NCI-H2081 (cell line): ENCODE measurements around the gene KIF1B.
"Not testable (repeated sequence)": the region's sequence is repeated elsewhere in the genome, so short reads cannot be mapped to it uniquely, and the experiment has no call there.

Experiments used
- DNase-seq, 2 experiments: peaks; one replicate each; lab custom pipeline; 2025; lab: John Stamatoyannopoulos, UW

The KIF1B gene

DNA sequence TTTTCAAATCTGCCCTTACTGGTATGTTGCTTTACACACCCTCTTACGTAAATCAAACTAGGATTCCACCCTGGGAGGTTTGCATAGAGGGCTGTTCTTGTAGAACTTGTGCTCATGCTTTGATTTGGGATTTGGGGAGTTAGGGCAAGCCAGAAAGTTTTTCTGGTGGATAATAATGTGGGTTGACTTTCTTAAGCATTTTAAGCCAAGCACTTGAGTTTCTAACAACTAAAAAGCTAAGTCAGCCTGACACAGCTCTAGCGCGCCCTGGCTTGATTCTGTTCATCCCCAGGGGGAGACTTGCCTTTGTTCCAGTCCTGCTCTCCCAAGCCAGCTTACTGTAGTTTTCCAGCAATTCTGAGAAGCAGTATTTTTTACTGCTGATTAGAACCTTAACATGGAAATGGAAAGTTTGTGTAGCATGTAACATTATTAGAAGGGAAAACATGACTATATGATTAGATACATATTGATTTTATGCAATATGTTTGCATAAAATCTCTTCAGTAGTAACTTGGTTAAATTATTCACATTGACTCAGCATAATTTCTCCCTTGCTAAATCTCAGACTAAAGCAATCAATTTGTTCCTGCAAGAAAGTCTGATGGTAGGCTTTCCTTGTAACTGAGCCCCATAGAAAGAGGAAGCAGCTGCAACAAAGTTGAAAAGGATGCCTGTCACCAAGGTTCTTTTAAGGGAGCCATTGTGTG lies 177.5 kb downstream of the KIF1B start:
- DNase-seq, result no peak

DNA sequence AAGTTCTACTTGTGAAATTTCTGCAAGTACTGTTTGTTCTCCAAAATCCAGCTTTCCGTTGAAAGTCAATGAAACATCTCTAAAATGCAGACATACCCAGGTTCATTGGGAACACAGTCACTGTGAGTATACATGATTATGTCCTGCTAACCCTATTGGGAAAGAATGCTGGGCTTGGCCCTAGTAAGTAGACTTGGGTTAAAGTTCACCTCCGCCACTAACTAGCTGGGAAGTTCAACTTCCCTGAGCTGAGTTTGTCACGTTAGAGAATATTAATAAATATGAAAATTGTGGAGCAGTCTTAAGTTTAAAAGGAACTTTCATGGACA lies 178.0 kb downstream of the KIF1B start:
- no peak for DNase-seq

DNA sequence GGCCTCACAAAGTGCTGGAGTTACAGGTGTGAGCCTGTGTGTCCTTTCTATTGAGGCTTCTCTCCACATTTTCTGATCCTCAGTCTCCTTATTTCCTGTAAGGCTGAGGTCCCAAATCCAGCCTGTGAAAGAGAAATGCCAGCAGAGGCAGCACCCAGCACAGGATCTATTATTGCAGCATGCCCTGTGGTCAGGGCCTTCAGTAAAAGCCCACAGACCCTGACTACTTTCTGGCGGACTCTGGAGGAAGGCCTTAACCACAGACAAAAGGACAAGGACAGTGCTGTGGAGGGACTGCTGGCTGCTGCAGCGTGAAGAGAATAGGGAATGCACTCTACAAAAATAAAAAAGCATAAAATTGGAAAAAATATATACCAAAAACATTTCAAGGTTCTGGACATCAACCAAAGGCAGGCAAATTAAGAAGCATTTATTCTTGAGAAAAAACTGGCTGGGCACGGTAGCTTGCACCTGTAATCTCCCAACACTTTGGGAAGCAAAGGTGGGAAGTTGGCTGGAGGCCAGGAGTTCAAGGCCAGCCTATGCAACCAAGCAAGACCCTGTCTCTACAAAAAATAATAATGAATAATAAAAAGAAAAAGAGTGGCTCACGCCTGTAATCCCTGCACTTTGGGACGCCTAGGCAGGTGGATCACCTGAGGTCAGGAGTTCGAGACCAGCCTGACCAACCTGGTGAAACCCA lies 179.1 kb downstream of the KIF1B start:
- no peak for DNase-seq

DNA sequence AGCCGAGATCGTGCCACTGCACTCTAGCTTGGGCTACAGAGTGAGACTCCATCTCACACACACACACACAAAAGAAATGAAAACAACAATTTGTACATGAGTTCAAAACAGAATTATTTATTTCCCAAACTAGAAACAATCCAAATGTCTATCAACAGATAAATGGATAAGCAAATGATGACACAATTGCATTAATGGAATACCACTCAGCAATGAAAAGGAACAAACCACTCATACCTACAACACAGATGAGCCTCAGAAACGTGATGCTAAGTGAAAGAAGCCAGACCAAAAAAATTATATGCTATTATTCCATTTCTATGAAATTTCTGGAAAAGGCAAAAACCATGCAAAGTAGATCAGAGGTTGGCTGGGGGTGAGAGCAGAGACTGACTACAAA lies 186.5 kb downstream of the KIF1B start:
- no peak for DNase-seq

DNA sequence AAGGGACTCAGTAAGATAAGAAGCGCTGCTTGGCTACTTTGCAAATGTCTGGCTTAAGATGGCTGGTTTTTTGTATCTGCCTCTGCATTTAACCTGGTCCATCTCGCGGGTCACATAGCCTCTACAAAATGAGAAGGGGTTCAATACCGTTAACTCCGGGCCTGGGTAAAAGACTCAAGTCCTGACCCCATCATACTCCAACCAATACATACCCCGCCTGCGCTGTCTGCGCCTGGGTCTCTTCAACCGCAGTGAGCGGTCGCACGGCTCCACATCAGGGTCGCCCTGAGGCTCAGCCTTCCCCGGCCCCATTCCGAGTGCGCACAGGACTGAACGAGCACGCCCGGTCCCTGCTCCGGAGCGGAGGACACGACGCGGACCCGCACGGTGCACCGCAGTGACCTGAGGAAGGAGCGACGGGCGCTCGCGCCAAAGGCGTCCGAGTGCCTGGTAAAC lies 187.9 kb downstream of the KIF1B start:
- no peak for DNase-seq

DNA sequence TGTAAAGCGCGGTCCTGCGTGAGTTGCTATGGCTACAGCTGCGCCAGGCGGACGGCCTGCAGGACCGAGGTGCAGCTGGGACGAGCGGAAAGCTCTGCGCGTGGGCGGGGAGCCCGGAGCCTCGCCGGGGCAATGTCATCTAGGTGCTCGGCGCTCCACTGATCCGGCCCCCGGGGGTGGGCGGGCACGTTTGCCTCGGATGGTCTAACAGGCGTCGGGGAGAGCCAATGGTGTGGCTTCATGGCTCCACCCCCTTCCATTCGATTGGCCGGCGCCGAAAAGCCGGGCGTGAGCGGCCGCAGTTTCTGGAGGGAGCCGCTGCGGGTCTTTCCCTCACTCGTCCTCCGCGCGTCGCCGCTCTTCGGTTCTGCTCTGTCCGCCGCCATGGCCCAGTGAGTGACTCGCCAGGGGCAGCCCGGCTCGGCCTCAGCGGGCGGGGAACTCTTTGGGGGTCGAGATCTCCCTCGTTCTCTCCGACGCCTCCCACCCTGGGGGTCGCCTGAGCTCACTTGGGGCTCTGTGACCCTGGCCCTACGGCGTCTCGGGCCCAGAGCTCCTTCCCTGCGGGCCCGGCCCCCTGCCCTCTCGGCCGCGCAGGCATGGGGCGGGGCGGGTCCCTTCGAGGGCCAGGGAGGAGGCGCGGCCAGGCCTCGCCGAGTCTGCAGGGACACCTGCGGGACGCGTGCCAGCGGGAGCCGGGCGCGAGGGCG lies 188.5 kb downstream of the KIF1B start, which contains the start of gene PGD:
PGD (plus strand) TSS at position 331 of the 710 bp plus-strand sequence; CDS start at position 385, 54 bp downstream.
- peak; percentile 98 to 99 for DNase-seq

DNA sequence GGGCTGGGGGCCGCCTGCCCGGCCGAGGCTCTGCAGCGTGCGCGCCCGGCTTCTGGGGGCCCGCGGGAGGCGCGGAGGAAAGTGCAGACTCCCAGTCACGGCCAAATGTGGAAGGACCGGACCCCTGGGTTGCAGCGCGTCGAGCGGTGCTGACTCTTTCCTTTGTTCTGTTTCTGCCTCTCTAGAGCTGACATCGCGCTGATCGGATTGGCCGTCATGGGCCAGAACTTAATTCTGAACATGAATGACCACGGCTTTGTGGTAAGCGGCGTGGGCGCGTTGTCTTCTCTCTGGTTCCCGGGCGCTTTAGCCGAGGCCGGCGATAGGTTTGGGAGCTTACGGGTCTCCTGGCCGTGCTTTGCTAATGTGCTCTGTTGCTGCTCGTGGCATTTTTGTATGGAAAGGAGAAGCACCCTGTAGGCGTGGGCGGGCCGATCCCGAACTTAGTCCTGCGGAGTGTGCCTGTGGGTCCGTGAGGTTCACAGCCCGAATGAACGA lies 189.1 kb downstream of the KIF1B start:
- no peak for DNase-seq

DNA sequence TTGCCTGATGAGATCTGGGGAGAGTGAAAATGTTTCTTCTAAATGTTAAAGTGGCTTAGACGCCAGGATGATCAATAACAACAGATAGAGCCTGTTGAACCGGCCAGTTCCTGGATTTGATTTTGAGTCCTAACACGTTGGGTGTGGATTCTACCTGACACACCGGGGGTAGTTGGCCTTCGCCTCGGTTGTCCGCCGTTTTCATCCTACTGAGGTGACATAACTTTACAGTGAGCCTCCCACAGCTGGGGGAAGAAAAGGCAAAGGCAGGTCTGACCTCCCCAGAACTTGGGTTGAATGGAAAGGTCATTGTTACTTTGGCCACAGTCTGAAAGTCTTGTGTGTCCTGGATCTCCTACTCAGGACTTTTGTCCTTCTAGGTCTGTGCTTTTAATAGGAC lies 189.6 kb downstream of the KIF1B start:
- no peak for DNase-seq

DNA sequence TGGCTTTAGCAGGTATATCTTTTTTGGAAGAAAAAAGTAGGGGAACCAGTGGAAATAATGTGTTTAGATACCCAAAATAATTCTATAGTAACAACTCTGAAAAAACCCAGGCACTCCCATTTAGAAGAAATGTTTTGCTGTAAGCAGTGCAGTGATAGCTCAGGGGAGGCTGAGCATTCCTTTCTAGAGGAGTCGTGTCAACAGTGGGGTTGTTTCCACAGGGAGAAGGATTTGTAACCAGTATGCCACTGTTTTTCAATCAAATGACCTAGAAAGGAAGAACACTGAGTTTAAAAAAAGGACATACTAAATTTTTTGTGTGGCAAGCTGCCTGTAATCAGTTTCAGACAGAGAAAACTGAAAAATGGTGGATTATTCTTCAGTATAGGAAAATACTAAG lies 190.9 kb downstream of the KIF1B start:
- no peak for DNase-seq

DNA sequence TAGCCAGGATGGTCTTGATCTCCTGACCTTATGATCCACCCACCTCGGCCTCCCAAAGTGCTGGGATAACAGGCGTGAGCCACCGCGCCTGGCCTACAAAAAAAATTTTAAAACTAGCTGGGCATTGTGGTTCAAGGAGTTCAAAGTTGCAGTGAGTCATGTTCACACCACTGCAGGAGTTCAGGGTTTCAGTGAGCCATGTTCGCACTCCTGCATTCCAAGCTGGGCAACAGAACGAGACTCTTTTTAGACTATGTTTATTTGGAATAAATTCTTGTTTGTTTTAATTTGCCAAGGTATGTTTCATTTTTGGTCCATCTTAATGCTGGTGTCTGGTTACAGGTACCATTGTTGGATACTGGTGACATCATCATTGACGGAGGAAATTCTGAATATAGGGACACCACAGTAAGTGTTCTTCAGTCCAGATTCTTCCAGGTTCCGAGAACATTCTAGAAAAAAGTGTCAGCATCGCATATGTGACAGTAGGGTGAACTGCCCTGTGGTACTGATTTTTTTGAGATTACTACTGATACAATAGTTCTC lies 192.4 kb downstream of the KIF1B start:
- no peak for DNase-seq

DNA sequence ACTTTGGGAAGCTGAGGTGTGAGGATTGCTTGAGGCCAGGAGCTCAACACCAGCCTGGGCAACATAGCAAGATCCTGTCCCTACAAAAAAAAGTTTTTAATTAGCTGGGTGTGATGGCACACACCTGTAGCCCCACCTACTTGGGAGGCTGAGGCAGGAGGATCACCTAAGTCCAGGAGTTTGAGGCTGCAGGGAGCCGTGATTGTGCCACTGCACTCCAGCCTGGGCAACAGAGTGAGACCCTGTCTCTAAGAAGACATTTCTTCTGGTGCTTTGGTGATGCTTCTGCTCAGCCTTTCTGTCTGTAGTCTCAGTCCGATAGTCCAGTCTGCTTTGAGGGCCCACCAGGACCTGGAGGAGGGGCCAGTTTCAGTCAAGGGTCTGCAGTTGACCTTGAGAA lies 196.8 kb downstream of the KIF1B start:
- DNase-seq, result no peak

DNA sequence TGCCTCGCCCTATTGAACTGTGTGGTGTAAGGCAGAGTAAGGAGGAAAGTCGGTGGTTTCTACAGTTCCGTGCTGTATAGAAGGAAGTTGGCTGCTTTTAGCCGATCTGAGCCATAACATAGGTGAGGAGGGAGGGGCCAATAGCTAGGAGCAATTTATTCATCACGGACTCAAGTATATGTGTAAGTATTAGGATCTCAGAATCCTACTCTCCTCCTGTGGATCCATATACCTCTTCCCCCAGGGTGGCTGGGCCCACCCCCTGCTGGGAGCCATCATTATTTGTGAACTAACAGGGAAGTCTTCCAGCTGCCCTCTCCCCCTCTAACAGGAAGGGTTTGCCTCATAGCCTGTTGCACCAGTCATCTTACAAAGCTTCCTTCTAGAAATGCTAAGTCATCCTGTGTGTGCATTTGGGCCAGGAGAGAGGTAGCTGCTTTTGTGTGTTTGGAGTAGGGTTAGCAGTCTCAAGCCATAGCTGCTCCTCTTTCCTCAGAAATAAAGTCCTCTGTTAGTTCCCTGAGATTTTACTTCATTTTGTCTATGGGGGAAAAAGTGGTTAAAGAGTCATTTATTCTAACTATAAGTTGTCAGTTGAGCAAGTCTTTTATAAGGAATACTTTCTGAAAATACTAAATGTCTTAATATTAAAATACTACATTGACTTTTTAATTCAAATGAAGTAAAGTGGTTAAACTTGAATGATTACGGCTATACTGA lies 205.0 kb downstream of the KIF1B start:
- no peak for DNase-seq

DNA sequence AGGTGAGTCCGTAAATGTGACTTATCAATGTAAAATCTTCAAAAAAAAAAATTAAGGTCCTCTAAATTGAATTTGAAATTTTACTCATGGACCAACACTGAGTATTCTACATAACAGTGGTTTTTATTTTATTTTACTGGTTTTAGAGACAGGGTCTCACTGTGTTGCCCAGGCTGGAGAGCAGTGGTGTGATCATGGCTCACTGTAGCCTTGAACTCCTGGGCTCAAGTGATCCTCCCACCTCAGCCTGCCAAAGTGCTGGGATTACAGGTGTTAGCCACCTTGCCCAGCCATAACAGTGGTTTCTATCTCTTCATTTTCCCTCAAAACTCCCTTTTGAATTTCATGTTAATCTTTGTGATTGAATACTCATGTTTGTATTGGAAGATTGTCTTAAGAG lies 205.6 kb downstream of the KIF1B start:
- DNase-seq, result not testable (repeated sequence)

DNA sequence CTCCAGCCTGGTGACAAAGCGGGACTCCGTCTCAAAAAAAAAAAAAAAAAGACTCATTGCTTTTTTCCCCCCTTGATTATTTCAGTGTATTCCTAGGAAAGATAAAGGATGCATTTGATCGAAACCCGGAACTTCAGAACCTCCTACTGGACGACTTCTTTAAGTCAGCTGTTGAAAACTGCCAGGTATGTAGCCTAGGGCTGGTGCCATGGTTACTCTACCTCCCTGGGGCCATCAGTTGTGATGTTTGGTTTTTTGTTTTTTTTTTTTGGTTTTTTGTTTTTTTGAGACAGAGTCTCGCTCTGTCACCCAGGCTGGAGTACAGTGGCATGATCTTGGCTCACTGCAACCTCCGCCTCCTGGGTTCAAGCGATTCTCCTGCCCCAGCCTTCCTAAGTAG lies 208.4 kb downstream of the KIF1B start:
- not testable (repeated sequence) for DNase-seq

DNA sequence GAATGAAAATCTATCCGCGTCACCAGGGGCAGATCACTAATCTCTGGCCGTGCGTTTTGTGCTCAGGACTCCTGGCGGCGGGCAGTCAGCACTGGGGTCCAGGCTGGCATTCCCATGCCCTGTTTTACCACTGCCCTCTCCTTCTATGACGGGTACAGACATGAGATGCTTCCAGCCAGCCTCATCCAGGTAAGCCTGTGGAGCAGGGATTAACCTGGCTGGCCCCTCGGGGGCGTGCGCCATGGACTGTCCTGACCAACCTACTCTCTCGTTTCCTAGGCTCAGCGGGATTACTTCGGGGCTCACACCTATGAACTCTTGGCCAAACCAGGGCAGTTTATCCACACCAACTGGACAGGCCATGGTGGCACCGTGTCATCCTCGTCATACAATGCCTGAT lies 209.0 kb downstream of the KIF1B start:
- DNase-seq, result no peak

DNA sequence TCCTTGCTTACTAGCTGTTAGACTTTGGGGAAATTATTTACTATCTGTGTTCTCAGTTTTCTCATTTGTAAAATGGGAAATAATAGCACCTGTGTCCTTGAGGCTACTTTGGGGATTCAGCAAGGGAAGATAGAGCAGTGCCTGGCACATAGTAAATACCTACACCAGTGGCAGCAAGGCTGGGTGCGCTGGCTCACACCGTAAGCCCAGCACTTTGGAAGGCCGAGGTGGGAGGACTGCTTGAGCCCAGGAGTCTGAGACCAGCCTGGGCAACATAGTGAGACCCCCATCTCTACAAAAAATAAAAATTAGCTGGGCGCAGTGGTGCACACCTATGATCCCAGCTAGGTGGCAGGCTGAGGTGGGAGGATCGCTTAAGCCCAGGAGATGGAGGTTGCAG lies 211.3 kb downstream of the KIF1B start:
- no peak for DNase-seq

DNA sequence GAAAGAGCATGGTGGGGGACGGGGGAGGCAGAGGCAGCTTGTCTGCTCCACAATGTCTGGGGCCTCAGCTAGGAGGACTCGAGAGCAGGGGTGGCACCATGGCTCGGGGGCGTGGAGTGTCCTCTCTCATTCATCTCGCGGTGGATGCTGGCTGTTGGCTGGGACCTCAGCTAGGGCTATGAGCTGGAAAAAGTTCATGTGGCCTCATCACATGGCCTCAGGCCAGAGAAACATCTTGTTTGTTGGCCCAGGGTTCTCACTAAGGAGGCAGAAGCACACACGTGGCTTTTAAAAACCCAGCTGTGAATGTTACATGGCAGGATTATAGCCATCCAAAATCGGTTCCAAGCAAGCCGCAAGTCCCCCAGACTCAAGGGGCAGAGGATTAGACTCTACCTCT lies 213.7 kb downstream of the KIF1B start:
- no peak for DNase-seq

DNA sequence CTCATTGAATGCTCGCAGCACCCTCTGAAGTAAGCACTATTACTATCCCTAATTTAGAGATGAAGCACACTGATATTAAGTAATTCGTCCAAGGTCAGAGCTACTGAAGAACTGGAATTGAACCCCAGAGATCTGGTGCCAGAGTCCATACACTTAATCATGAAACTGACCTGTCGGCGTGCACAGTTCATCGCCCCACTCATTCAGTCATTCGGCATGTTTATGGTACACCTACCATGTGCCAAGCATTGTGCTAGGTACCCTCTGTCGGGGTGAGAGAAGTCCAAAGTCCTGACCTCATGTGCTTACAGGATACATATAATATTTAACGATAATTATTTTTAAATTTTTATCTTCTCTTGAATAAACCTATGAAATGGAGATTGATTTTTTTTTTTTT lies 214.3 kb downstream of the KIF1B start:
- no peak for DNase-seq

DNA sequence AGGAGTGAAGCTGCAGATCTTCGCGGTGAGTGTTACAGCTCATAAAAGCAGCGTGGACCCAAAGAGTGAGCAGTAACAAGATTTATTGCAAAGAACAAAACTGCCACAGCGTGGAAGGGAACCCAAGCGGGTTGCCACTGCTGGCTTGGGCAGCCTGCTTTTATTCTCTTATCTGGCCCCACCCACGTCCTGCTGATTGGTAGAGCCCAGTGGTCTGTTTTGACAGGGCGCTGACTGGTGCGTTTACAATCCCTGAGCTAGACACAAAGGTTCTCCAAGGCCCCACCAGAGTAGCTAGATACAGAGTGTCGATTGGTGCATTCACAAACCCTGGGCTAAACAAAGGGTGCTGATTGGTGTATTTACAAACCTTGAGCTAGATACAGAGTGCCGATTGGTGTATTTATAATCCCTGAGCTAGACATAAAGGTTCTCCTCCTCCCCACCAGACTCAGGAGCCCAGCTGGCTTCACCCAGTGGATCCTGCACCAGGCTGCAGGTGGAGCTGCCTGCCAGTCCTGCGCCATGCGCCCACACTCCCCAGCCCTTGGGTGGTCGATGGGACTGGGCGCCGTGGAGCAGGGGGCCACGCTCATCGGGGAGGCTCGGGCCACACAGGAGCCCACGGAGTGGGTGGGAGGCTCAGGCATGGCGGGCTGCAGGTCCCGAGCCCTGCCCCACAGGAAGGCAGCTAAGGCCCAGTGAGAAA lies 215.6 kb downstream of the KIF1B start:
- DNase-seq, result not testable (repeated sequence)

DNA sequence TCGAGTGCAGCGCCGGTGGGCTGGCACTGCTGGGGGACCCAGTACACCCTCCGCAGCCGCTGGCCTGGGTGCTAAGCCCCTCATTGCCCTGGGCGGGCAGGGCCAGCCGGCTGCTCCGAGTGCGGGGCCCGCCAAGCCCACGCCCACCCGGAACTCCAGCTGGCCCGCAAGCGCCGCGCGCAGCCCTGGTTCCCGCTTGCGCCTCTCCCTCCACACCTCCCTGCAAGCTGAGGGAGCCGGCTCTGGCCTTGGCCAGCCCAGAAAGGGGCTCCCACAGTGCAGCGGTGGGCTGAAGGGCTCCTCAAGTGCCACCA lies 216.1 kb downstream of the KIF1B start:
- not testable (repeated sequence) for DNase-seq

DNA sequence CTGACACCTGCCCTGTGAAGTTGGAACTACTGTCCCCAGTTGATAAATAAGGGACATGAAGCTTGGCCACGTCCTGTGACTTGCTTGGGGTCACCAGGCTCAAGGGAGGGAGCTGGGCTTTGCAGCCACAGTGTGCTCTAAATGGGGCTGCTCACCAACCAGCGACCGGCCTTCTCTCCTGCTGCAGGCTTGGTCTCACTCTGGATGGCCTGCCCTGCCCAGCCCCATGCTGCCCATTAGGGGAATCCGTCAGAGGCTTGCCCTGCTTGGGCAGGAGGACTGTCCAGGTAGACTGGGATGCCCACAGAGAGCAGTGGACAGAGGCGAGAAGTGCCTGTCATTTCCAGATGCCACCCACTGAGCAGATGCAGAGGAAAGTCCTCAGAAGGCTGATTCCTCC lies 218.6 kb downstream of the KIF1B start:
- DNase-seq, result no peak

DNA sequence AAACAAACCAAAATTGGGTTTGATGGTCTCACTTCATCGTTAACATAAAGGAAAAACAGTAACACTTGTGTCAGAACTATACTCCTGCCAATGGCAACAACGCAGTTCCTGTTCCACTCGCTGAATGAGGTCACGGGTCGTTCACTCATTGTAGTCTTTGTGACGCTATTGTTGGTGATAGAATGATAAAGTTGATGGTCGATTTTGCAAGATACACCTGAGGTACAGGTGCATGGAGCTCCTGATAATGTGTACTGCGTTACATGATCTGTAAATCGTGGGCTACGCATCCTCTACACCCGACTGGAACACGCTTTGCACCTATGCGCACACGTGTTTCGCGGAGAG lies 219.5 kb downstream of the KIF1B start:
- DNase-seq, result no peak
